GM12878 (cell line): ENCODE measurements around the gene EEFSEC. TPM values are rescaled to one million over a fixed set of nuclear protein-coding genes. Genes with fewer than 3 reads are reported as not detected.

Experiments used
- ATAC-seq: fragments of 200-7000 bp; cut with Tn5 transposase; 3 replicates; pipeline ENCODE4 v1.9.1; 2020; ENCODE audit warnings: mild to moderate bottlenecking, moderate library complexity
- BruUV-seq: library from RNA; stranded (reverse); fragments of 400-500 nt; replicated peaks from 2 replicates; lab custom pipeline; 2021; lab: Mats Ljungman, UMichigan
- CTCF ChIA-PET: fragments of 300-600 bp; sonication (Branson Sonifier 250); formaldehyde crosslinking; extraction: SDS; loops from one replicate; lab custom pipeline; 2021; ENCODE audit warnings: inconsistent platforms; lab: Yijun Ruan, JAX
- POLR2A ChIA-PET: fragments of 350-600 bp; formaldehyde crosslinking; extraction: SDS; loops from one replicate; lab custom pipeline; 2021; ENCODE audit warnings: inconsistent platforms; lab: Charles Lee
- RAD21 ChIA-PET: fragments of 300-600 bp; sonication (Branson Sonifier 250); formaldehyde crosslinking; loops from one replicate; lab custom pipeline; 2023; ENCODE audit warnings: antibody characterized with exemption; ENCODE audit not compliant: unreplicated experiment; lab: Charles Lee
- SMC1A ChIA-PET: fragments of 300-600 bp; sonication (Branson Sonifier 250); formaldehyde crosslinking; loops from one replicate; lab custom pipeline; 2023; ENCODE audit not compliant: unreplicated experiment, uncharacterized antibody; lab: Charles Lee
- DNase-seq: peaks from one replicate; pipeline ENCODE4 v3.0.0-alpha.2; 2011; ENCODE audit warnings: low read depth, low spot score
- FAIRE-seq: peaks from 3 replicates; lab custom pipeline; 2011; peaks lifted over from hg19 to GRCh38; lab: Jason Lieb, UNC
- H2AFZ ChIP-seq: 2 replicates; pipeline ENCODE4 v1.6.0; 2011; ENCODE audit warnings: low read depth, low read length, control low read depth; ENCODE audit not compliant: control insufficient read depth
- H3K27ac ChIP-seq: 2 replicates; pipeline ENCODE4 v1.5.1; 2011; ENCODE audit warnings: control low read depth; ENCODE audit not compliant: control insufficient read depth, insufficient read depth
- H3K27me3 ChIP-seq, 2 experiments: replicated peaks in 1 of 2; 2 replicates each; pipeline versions ENCODE4 v1.6.0 to v1.6.1; 2011; ENCODE audit warnings: low read length in 1 of 2; ENCODE audit not compliant: control insufficient read depth in 2 of 2, insufficient read depth in 2 of 2
- H3K36me3 ChIP-seq, 2 experiments: 2 replicates each; pipeline ENCODE4 v1.5.1; 2011; ENCODE audit warnings: low read length in 1 of 2; ENCODE audit not compliant: control insufficient read depth in 2 of 2, insufficient read depth in 2 of 2
- H3K4me1 ChIP-seq: 2 replicates; pipeline ENCODE4 v1.6.1; 2011; ENCODE audit warnings: mild to moderate bottlenecking, low read length, moderate library complexity, mixed read lengths; ENCODE audit not compliant: control insufficient read depth, insufficient read depth
- H3K4me2 ChIP-seq: 2 replicates; pipeline ENCODE4 v1.6.0; 2011; ENCODE audit warnings: control low read depth; ENCODE audit not compliant: control insufficient read depth, insufficient read depth
- H3K4me3 ChIP-seq: fragments of 200-600 bp; sonication (generic); 2 replicates; pipeline ENCODE4 v1.5.1; 2016
- H3K79me2 ChIP-seq: 2 replicates; pipeline ENCODE4 v1.6.0; 2011; ENCODE audit warnings: low read length; ENCODE audit not compliant: control insufficient read depth, insufficient read depth
- H3K9ac ChIP-seq: 2 replicates; pipeline ENCODE4 v1.8.0; 2011; ENCODE audit warnings: low read length, control low read depth, mixed read lengths; ENCODE audit not compliant: control insufficient read depth, insufficient read depth
- H3K9me3 ChIP-seq: replicated peaks from 3 replicates; pipeline ENCODE4 v1.5.1; 2011; ENCODE audit warnings: mild to moderate bottlenecking, low read length; ENCODE audit not compliant: control insufficient read depth, insufficient read depth
- H4K20me1 ChIP-seq: 2 replicates; pipeline ENCODE4 v1.6.0; 2011; ENCODE audit not compliant: control insufficient read depth, insufficient read depth
- SMAD1 ChIP-seq: fragments of 450-650 bp; IDR thresholded peaks from 2 replicates; pipeline ENCODE4 v1.6.1; 2018; ENCODE audit warnings: mild to moderate bottlenecking, low read depth; ENCODE audit not compliant: partially characterized antibody
- WGBS: methylation state at CpG from one replicate; pipeline ENCODE4 v1.1.6; 2016; ENCODE audit warnings: low lambda C conversion rate; ENCODE audit not compliant: insufficient replicate concordance, insufficient coverage; ENCODE audit errors: missing lambda C conversion rate; 5-methylcytosine and 5-hydroxymethylcytosine counted together
- in situ Hi-C: fragments of 300-500 bp; cut with MboI; formaldehyde crosslinking; loops from 9 replicates; pipeline ENCODE4 v1.14.3; 2018; ENCODE audit warnings: mixed read lengths
- intact Hi-C: fragments of 100-400 bp; cut with micrococcal nuclease; formaldehyde crosslinking; loops from one replicate; pipeline ENCODE4 v1.14.2; 2022; ENCODE audit not compliant: unreplicated experiment
- polyA plus RNA-seq, 11 experiments: library from polyadenylated mRNA; depleted of rRNA in 4 of 11; unstranded in 6 of 11; stranded (reverse) in 5 of 11; fragments of >200 nt; fragmentation: Nextera tagmentation in 4 of 11; fragmentation: Illumina TruSeq in 1 of 11; extraction: Ambion mirVana in 4 of 11; extraction: Trizol in 1 of 11; gene quantifications; 1 replicate in 1 of 11; 2 replicates in 10 of 11; pipeline versions ENCODE4 v1.2.1 to v1.2.3, GENCODE V29; 2011 to 2016; ENCODE audit warnings: inconsistent platforms in 2 of 11, missing spikeins in 2 of 11, low read depth in 1 of 11
- total RNA-seq, 4 experiments: library from RNA; depleted of rRNA in 3 of 4; stranded (reverse); fragments of >200 nt in 3 of 4; fragmentation: Illumina TruSeq in 1 of 4; extraction: Trizol in 1 of 4; gene quantifications; 2 replicates each; pipeline versions ENCODE4 v1.2.1 to v1.2.3, GENCODE V29; 2013 to 2021
- TF ChIP-seq, protein P1 (sequence below): fragments of 450-650 bp; IDR thresholded peaks from 2 replicates; pipeline ENCODE4 v1.6.1; 2017; ENCODE audit warnings: mild to moderate bottlenecking, moderate library complexity

EEFSEC gene
- total and polyA plus RNA-seq, 10 of the 15 experiments (the other 5 are each of a cell fraction or from before 2014, with no cell fraction given): 0.29 to 29.1 (median 16.1) TPM

DNA sequence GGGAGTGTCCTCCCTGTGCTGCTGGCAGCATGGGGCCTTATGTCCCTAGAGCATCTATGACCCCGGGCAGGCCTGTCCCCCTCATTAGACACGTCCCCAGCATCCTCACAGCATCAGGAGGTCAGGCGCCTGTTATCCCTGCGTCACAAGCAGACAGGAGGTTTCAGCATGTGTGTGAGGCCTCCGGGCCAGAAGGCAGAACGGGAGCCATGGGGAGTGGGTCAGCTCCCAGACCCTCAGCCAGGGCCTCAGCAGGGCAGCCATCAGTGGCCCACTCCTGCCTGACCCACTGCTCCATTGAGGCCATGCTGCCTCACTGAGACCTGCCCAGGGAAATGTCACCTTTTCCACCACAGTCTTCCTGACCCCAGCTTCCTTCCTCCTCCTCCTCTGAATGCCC is 241.8 kb downstream of the EEFSEC start:
- no peaks in the 10 kb centered on the region for H3K27me3 ChIP-seq
- ChIA-PET POLR2A (no interaction called here), SMC1A (no interaction called here), CTCF (interaction anchor here (1.4 kb wide), 1 partner anchor 168 kb away, joined by 3 read pairs; no protein-coding TSS in a partner anchor), RAD21 (no interaction called here)
- H3K27ac ChIP-seq: no peak overlapping the region
- WGBS: 73% methylated on average over 6 of the region's 6 CpGs
- no peaks in the 10 kb centered on the region for H3K4me1 ChIP-seq
- ATAC-seq (no peak), DNase-seq (no peak), FAIRE-seq (no peak)
- H2AFZ ChIP-seq: no peak overlapping the region
- no peaks in the 10 kb centered on the region for H3K79me2 ChIP-seq
- H3K4me2 ChIP-seq: no peak overlapping the region
- intact Hi-C loops: no loop called here
- H3K9ac ChIP-seq: no peak overlapping the region
- H3K9me3 ChIP-seq: no peaks in the 10 kb centered on the region
- in situ Hi-C loops: no loop called here
- H3K4me3 ChIP-seq: no peak overlapping the region
- no TSS peak for BruUV-seq
- H4K20me1 ChIP-seq: no peaks in the 10 kb centered on the region
- no peaks in the 10 kb centered on the region for H3K36me3 ChIP-seq
- TF ChIP-seq, protein P1, sequence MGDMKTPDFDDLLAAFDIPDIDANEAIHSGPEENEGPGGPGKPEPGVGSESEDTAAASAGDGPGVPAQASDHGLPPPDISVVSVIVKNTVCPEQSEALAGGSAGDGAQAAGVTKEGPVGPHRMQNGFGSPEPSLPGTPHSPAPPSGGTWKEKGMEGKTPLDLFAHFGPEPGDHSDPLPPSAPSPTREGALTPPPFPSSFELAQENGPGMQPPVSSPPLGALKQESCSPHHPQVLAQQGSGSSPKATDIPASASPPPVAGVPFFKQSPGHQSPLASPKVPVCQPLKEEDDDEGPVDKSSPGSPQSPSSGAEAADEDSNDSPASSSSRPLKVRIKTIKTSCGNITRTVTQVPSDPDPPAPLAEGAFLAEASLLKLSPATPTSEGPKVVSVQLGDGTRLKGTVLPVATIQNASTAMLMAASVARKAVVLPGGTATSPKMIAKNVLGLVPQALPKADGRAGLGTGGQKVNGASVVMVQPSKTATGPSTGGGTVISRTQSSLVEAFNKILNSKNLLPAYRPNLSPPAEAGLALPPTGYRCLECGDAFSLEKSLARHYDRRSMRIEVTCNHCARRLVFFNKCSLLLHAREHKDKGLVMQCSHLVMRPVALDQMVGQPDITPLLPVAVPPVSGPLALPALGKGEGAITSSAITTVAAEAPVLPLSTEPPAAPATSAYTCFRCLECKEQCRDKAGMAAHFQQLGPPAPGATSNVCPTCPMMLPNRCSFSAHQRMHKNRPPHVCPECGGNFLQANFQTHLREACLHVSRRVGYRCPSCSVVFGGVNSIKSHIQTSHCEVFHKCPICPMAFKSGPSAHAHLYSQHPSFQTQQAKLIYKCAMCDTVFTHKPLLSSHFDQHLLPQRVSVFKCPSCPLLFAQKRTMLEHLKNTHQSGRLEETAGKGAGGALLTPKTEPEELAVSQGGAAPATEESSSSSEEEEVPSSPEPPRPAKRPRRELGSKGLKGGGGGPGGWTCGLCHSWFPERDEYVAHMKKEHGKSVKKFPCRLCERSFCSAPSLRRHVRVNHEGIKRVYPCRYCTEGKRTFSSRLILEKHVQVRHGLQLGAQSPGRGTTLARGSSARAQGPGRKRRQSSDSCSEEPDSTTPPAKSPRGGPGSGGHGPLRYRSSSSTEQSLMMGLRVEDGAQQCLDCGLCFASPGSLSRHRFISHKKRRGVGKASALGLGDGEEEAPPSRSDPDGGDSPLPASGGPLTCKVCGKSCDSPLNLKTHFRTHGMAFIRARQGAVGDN: no peak
- TF ChIP-seq SMAD1: no peak
